BLaER1 (cell line): ENCODE data around the gene MEG3.

Source experiments
- H3K27ac ChIP-seq: shearing (Covaris generic); formaldehyde crosslinking; 2 replicates; pipeline ENCODE4 v1.8.1; 2022
- H3K27me3 ChIP-seq: shearing (Covaris generic); formaldehyde crosslinking; 2 replicates; pipeline ENCODE4 v1.8.1; 2022
- H3K36me3 ChIP-seq: shearing (Covaris generic); formaldehyde crosslinking; 2 replicates; pipeline ENCODE4 v1.8.1; 2022
- H3K4me1 ChIP-seq: shearing (Covaris generic); formaldehyde crosslinking; 2 replicates; pipeline ENCODE4 v1.8.1; 2022
- H3K4me2 ChIP-seq: shearing (Covaris generic); formaldehyde crosslinking; 2 replicates; pipeline ENCODE4 v1.8.1; 2022
- H3K4me3 ChIP-seq: shearing (Covaris generic); formaldehyde crosslinking; 2 replicates; pipeline ENCODE4 v1.8.1; 2022
- H3K9ac ChIP-seq: shearing (Covaris generic); formaldehyde crosslinking; 2 replicates; pipeline ENCODE4 v1.8.1; 2022
- H3K9me3 ChIP-seq: shearing (Covaris generic); formaldehyde crosslinking; 2 replicates; pipeline ENCODE4 v1.8.1; 2022
- H4K20me1 ChIP-seq: shearing (Covaris generic); formaldehyde crosslinking; 2 replicates; pipeline ENCODE4 v1.8.1; 2022
- Cebpa-rat ChIP-seq: shearing (Covaris generic); IDR thresholded peaks from 2 replicates; pipeline ENCODE4 v1.8.1; 2022

MEG3 gene

GRCh38 chr14:100864206-100864605 is 38.3 kb downstream of the MEG3 start:
- Histone ChIP-seq H3K4me1 (0 out of 2 replicates have a peak, but pooled peaks cover 7% of the 10 kb centered on the region), H3K9ac (no peak overlapping the region), H4K20me1 (no peaks in the 10 kb centered on the region), H3K27ac (no peak overlapping the region), H3K4me3 (no peak overlapping the region), H3K27me3 (no peaks in the 10 kb centered on the region), H3K4me2 (no peak overlapping the region), H3K36me3 (no peaks in the 10 kb centered on the region), H3K9me3 (peaks cover 6% of the 10 kb centered on the region; the same call in 1 of the 2 replicates)
- TF ChIP-seq Cebpa-rat: no peak

- Histone ChIP-seq H4K20me1 (no peaks in the 10 kb centered on the region), H3K4me2 (no peak overlapping the region), H3K27me3 (no peaks in the 10 kb centered on the region), H3K27ac (no peak overlapping the region), H3K36me3 (no peaks in the 10 kb centered on the region), H3K9me3 (peaks cover 6% of the 10 kb centered on the region; the same call in 1 of the 2 replicates), H3K9ac (no peak overlapping the region), H3K4me1 (0 out of 2 replicates have a peak, but pooled peaks cover 7% of the 10 kb centered on the region), H3K4me3 (no peak overlapping the region)
- TF ChIP-seq Cebpa-rat: no peak
Measured at GRCh38 chr14:100864960-100865681, 39.2 kb downstream of the MEG3 start.

- H3K9me3 ChIP-seq: peaks cover 6% of the 10 kb centered on the region; the same call in 1 of the 2 replicates
- no peak overlapping the region for H3K9ac ChIP-seq
- 0 out of 2 replicates have a peak, but pooled peaks cover 7% of the 10 kb centered on the region for H3K4me1 ChIP-seq
- H3K4me3 ChIP-seq: no peak overlapping the region
- H3K27ac ChIP-seq: no peak overlapping the region
- no peak overlapping the region for H3K4me2 ChIP-seq
- no peaks in the 10 kb centered on the region for H3K27me3 ChIP-seq
- no peak for TF ChIP-seq Cebpa-rat
- H3K36me3 ChIP-seq: no peaks in the 10 kb centered on the region
- H4K20me1 ChIP-seq: no peaks in the 10 kb centered on the region
Measured at GRCh38 chr14:100865682-100866591, 40.0 kb downstream of the MEG3 start.

GRCh38 chr14:100866666-100867630 is 41.0 kb downstream of the MEG3 start:
- peaks cover 6% of the 10 kb centered on the region; the same call in 1 of the 2 replicates for H3K9me3 ChIP-seq
- no peak overlapping the region for H3K4me3 ChIP-seq
- no peak overlapping the region for H3K4me2 ChIP-seq
- H4K20me1 ChIP-seq: no peaks in the 10 kb centered on the region
- no peak overlapping the region for H3K27ac ChIP-seq
- H3K27me3 ChIP-seq: no peaks in the 10 kb centered on the region
- TF ChIP-seq Cebpa-rat: no peak
- no peak overlapping the region for H3K9ac ChIP-seq
- H3K4me1 ChIP-seq: no peaks in the 10 kb centered on the region
- no peaks in the 10 kb centered on the region for H3K36me3 ChIP-seq

- TF ChIP-seq Cebpa-rat: no peak
- no peak overlapping the region for H3K4me2 ChIP-seq
- H3K27me3 ChIP-seq: no peaks in the 10 kb centered on the region
- H4K20me1 ChIP-seq: no peaks in the 10 kb centered on the region
- no peak overlapping the region for H3K27ac ChIP-seq
- no peaks in the 10 kb centered on the region for H3K36me3 ChIP-seq
- H3K9ac ChIP-seq: no peak overlapping the region
- H3K4me1 ChIP-seq: no peaks in the 10 kb centered on the region
- H3K4me3 ChIP-seq: no peak overlapping the region
- peaks cover 6% of the 10 kb centered on the region; the same call in 1 of the 2 replicates for H3K9me3 ChIP-seq
Measured at GRCh38 chr14:100867631-100868315, 41.9 kb downstream of the MEG3 start.

- Histone ChIP-seq H3K27ac (no peak overlapping the region), H3K27me3 (no peaks in the 10 kb centered on the region), H3K36me3 (no peaks in the 10 kb centered on the region), H3K9ac (no peak overlapping the region), H3K4me1 (no peaks in the 10 kb centered on the region), H3K4me3 (no peak overlapping the region), H4K20me1 (no peaks in the 10 kb centered on the region), H3K4me2 (no peak overlapping the region), H3K9me3 (no peaks in the 10 kb centered on the region)
- no peak for TF ChIP-seq Cebpa-rat
Measured at GRCh38 chr14:100868621-100869370, 42.9 kb downstream of the MEG3 start.

GRCh38 chr14:100871234-100872186 is 45.6 kb downstream of the MEG3 start:
- H3K27me3 ChIP-seq: no peaks in the 10 kb centered on the region
- no peak overlapping the region for H3K4me2 ChIP-seq
- no peak for TF ChIP-seq Cebpa-rat
- H3K9me3 ChIP-seq: no peaks in the 10 kb centered on the region
- no peak overlapping the region for H3K4me3 ChIP-seq
- H3K27ac ChIP-seq: no peak overlapping the region
- H3K9ac ChIP-seq: no peak overlapping the region
- H3K36me3 ChIP-seq: no peaks in the 10 kb centered on the region
- H4K20me1 ChIP-seq: no peaks in the 10 kb centered on the region
- no peaks in the 10 kb centered on the region for H3K4me1 ChIP-seq
